GM18499 (cell line): ENCODE results near the gene RAET1L.
"Not testable (repeated sequence)": the region's sequence is repeated elsewhere in the genome, so short reads cannot be mapped to it uniquely, and the experiment has no call there.

ENCODE experiments used
- ATAC-seq: cut with Tn5 transposase; IDR thresholded peaks from one replicate; pipeline ENCODE4 v1.9.1; 2021; ENCODE audit warnings: moderate number of reproducible peaks; ENCODE audit not compliant: insufficient read depth, unreplicated experiment

The RAET1L gene, protein sequence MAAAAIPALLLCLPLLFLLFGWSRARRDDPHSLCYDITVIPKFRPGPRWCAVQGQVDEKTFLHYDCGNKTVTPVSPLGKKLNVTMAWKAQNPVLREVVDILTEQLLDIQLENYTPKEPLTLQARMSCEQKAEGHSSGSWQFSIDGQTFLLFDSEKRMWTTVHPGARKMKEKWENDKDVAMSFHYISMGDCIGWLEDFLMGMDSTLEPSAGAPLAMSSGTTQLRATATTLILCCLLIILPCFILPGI

GRCh38 chr6:150025201-150025917, at the start of gene RAET1L:
Gene RAET1L, minus strand, starts transcription at chr6:150025532. Its CDS starts 61 bp downstream, at chr6:150025471.
- no peak for ATAC-seq

GRCh38 chr6:150075034-150075421, 49.7 kb upstream of the RAET1L start:
- no peak for ATAC-seq

DNA sequence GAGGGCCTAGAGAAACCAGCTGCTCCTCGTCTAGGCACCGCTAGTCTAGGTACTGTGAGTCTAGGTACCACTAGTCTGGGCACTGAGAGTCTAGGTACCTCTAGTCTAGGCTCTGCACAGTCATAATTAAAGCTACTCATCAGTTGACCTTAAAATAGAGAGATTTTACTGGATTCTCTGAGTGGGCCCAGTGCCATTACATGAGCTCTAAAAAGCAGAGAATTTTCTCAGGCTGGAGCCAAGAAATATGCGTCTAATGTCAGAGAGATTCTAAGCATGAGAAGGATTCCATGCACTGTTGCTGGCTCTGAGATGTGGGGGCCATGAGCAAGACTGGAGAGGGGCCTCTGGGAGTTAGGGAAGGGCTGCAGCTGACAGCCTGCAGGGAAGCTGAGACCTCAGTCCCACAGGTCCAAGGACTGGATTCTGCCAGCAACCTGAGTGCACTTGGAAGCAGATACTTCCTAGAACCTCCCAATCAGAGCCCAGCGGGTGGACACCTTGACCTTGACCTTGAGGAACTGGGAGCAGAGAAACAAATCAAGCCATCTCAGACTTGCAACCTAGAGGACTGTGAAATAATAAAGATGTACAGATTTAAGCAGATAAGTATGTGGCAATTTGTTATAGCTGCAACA, 49.2 kb upstream of the RAET1L start:
- ATAC-seq = not testable (repeated sequence)

GRCh38 chr6:150072201-150072600, 46.9 kb upstream of the RAET1L start:
- ATAC-seq = no peak

DNA sequence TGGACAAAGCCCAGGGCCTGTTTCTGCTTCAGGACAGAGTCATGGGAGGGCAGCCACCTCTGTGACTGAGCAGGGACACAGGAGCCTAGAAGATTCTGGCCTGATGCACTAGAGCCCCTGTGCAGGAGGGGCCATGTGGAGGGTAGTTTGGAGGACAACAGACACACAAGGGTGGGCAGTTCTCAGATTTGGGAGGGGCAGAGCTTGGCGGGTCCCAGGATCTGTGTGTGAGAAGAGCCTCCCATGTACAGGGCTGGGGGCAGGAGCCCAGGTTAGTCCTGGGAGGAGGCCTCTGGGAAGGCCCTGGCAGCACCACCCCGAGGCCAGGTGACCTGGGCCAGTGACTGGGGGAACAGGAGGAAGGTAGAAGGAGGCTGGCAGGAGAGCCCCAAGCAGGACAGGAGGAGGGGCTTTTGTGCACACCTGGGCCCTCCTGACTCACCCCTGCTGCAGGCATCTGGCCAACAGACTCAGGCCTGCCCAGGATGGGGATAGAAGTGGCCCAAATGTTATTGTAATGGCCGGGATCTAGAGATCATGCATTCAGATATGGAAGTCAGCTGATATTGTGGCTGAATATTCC, 45.0 kb upstream of the RAET1L start:
- no peak for ATAC-seq

DNA sequence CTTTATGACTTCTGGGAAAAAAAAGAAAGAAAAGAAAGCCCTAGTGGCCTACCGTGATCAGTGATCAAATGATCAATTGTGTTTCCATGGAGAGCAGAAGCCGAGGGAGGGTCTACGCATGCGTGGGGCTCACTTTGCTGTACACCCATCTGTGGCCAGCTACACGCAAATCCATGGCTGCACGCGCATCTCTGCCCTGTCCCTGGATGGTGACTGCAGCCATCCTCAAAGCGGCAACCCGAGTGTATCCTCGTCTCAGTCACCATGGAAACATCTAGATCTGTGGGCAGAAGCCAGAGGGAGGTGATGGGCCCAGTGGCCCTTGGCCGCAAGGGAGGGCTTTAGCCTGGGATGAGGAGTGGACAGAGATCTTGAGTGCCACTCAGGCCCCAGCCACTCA, 44.4 kb upstream of the RAET1L start:
- no peak for ATAC-seq

DNA sequence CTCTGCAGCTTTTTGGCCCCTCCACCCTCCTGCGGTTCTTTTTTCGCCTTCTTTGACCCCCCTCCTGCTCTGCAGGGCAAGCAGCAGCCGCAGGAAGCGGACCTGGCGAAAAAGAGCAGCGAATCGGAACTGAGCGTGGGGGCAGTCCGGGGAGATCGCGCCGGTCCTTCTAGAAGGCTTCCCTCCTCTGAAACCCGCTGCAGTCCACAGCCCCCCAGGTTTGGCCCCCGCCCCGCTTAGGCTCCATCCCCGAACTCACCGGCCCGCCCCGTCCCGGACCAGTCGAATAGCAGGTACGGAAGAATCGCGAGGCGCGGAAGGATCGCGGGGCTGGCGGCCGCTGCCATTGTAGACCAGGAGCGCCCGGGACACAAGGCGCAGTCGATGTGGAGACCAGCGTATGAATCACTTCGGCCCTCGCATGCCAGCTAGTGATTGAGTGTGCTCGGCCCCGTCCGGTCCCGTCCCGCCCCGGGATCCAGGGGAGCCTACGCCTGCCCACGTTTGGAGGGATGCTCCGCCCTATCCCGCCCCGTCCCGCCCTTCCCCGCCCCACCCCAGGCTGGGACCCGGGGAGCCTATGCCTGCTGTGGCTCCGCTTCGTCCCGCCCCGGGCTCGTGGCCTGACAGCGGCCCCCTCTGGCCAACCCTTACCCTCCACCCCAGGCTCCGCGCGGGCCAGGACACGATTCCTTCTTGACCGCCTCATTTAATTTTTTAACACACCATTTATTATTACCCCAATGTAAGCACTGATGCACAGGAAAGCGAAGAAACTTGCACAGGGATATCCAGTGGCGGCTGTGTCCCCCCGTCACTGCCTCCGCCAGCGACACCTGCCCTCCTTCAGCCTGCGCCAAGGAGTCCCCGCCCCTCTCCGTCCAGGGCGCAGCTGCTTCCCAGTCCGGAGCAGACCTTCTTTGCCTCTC, 43.7 kb upstream of the RAET1L start, which contains the start of gene ULBP3:
ULBP3 (minus strand) TSS at position 402 of the 929 bp plus-strand sequence; CDS start at position 347, 55 bp downstream.
- ATAC-seq = no peak

DNA sequence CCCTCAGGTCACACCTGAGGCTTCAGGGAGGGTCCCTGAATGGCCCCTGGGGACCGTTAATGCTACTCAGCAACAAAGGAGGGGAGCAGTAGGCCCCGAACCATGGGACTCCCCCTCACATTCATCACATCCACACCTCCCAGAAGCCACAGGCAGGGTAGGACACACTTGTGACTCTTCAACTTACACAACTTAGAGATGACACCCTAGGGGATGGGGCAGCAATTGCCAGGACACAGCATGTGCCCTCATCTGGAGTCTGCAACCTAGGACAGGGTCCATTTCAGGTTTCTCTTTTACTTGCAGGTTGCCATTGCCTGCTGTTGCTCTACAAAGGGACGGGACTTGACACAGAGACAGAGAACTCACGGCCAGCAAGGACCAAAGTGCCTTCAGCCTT, 42.8 kb upstream of the RAET1L start:
- ATAC-seq = no peak

- ATAC-seq = no peak
Measured at GRCh38 chr6:150065083-150065482, 39.8 kb upstream of the RAET1L start.

DNA sequence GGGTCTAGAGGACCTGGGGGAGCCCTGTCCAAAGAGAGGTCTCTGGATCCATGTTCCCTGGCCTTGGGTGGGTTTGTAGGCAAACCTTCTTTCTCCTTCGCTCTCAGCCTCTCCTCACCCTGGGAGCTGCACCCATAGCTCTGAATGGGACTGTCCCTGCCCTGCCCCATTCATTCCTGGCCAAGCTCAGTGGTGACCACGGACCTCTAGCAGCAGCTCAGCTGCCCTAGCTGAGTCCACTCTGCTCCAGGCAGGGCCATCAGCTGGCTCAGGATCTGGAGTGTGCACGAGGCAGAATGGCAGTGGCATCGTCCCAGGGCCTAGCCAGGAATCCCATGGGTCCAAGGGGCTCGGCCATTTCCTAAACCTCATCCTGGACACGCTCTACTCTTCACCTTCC, 38.3 kb upstream of the RAET1L start:
- no peak for ATAC-seq

DNA sequence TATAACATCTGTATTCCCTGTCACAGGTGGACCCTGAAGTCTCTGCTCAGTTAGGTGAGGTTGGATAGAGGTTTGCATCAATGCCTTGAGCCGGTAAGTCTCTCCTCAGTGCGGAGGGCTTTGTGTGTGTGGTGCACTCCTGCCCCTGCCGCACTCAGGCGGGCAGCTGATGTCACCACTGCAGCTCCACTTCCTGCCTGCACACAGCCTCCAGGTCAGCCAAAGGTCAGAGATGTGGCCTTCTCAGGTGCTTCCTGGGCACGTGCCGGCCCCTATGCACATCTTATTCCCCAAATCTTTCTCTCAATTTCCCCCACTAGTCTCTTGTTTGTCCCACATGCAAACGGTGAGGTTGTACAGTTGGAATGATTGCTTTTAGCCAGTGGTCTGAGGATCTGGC, 34.6 kb upstream of the RAET1L start:
- ATAC-seq = peak; percentile 65

DNA sequence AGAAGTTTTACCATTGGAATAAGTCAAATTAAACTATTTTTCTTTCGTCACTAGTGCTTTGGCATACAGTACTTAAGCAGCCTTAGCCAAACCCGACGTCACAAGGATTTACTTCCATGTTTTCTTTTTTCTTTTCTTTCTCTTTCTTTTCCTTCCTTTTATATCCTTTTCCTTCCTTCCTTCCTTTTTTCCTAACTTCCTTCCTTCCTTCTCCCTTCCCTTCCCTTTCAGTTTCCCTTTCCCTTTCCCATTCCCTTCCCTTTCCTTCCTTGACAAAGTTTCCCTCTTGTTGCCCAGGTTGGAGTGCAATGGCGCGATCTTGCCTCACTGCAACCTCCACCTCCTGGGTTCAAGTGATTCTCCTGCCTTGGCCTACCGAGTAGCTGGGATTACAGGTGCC, 33.7 kb upstream of the RAET1L start:
- no peak for ATAC-seq

DNA sequence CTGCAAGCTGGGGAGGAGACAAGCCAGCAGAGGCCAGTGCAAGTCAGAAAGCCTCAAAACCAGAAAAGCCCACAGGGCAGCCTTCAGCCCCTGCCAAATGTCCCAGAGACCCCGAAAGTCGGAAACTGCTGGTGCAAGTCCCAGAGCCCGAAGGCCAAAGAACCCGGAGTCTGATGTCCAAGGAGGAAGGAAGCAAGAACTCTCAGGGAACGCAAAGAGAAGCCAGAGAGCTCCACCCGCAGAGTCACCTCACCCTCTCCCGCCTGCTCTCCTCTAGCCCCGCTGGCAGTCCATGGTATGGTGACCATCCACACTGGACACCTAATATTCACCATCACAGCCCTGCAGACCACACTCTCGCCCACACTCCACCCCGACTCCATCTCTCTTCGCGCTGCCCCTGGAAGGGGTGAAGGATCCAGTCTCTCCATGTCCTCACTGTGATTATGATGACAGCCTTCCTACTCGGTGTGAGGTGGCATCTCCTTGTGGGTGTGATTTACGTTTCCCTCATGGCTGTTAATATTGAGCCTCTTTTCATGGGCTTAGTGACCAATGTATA, 33.0 kb upstream of the RAET1L start:
- no peak for ATAC-seq

- no peak for ATAC-seq
Measured at GRCh38 chr6:150057501-150057951, 32.2 kb upstream of the RAET1L start.

DNA sequence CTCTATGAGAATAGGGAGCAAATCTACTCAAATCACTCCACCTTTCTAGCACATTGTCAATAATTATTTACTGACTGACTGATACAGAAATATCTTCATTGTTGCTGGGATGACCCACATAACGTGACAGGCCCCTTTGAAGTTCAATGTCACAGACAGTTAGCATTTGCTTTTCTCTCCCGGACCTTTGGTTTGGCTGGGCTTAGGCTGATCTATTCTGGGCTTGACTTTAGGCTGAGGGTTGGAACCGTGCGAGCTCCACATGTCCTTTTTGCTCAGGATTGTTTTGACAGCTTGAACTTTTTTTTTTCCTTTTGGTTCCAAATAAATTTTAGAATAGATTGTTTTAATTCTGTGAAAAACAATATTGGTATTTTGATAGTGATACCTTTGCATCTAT, 31.6 kb upstream of the RAET1L start:
- ATAC-seq = no peak

- no peak for ATAC-seq
Measured at GRCh38 chr6:150056156-150056555, 30.8 kb upstream of the RAET1L start.

DNA sequence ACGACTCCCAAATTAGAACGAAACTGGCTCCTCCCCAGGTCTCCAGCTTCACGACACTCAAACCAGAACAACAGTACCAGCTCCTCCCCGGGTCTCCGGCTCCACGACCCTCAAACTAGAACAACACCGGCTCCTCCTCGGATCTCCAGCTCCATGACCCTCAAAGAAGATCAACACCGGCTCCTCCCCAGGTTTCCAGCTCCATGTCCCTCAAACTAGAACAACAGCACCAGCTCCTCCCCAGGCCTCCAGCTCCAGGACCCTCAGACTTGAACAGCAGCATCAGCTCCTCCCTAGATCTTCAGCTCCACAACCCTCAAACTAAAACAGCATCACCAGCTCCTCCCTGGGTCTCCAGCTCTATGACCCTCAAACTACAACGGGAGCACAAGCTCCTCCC, 29.8 kb upstream of the RAET1L start:
- no peak for ATAC-seq

DNA sequence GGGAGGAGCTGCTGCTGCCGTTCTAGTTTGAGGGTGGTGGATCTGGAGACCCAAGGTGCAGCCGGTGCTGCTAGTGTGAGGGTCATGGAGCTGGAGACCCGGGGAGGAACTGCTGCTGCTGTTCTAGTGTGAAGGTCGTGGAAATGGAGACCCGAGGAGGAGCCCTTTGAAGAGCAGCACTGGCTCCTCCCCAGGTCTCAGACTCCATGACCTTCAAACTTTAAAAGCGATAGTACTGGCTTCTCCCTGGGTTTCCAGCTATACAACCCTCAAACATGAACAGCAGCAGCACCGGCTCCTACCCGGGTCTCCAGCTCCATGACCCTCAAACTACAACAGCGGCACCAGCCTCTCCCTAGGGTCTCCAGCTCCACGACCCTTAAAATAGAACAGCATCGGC, 28.1 kb upstream of the RAET1L start:
- ATAC-seq = no peak

- ATAC-seq = no peak
Measured at GRCh38 chr6:150050846-150051245, 25.5 kb upstream of the RAET1L start.

- no peak for ATAC-seq
Measured at GRCh38 chr6:150048099-150048498, 22.8 kb upstream of the RAET1L start.
